Caco-2 (cell line): ENCODE data around the gene CUL3. TPM values are rescaled to one million over a fixed set of nuclear protein-coding genes. Genes with fewer than 3 reads are reported as not detected.

Experiments used
- BruUV-seq: library from RNA; stranded (reverse); fragments of 400-500 nt; replicated peaks from 2 replicates; lab custom pipeline; 2021; lab: Mats Ljungman, UMichigan
- CTCF ChIA-PET: fragments of 300-600 bp; sonication (Branson Sonifier 250); formaldehyde crosslinking; loops from one replicate; lab custom pipeline; 2022; ENCODE audit warnings: antibody characterized with exemption; lab: Charles Lee
- POLR2A ChIA-PET: fragments of 300-600 bp; sonication (Branson Sonifier 250); formaldehyde crosslinking; loops from one replicate; lab custom pipeline; 2022; ENCODE audit warnings: antibody characterized with exemption; lab: Charles Lee
- DNase-seq, 2 experiments: peaks; one replicate each; pipeline versions ENCODE4 v3.0.0 to v3.0.0-alpha.2; 2020 to 2022
- H3K27me3 ChIP-seq: replicated peaks from 2 replicates; pipeline ENCODE4 v1.6.0; 2011; ENCODE audit warnings: low read length; ENCODE audit not compliant: control insufficient read depth, insufficient read depth
- H3K36me3 ChIP-seq: 2 replicates; pipeline ENCODE4 v1.5.1; 2011; ENCODE audit warnings: low read length; ENCODE audit not compliant: control insufficient read depth, insufficient read depth
- H3K4me1 ChIP-seq: fragments of 250-450 bp; sonication (Bioruptor Pico); 2 replicates; pipeline ENCODE4 v1.5.1; 2020; ENCODE audit warnings: mild to moderate bottlenecking
- H3K4me3 ChIP-seq: 2 replicates; pipeline ENCODE4 v1.5.1; 2011; ENCODE audit warnings: low read depth, mild to moderate bottlenecking, control low read depth, low read length
- H3K9me3 ChIP-seq: fragments of 250-450 bp; sonication (Bioruptor Pico); 2 replicates; pipeline ENCODE4 v1.5.1; 2020; ENCODE audit warnings: mild to moderate bottlenecking, moderate library complexity
- H3K27ac Mint-ChIP-seq: one replicate; pipeline ENCODE4 v1.8.0; 2022; ENCODE audit warnings: mixed read lengths; ENCODE audit not compliant: unreplicated experiment
- H3K27me3 Mint-ChIP-seq: one replicate; pipeline ENCODE4 v1.8.0; 2022; ENCODE audit warnings: mixed read lengths; ENCODE audit not compliant: insufficient read depth, unreplicated experiment
- H3K36me3 Mint-ChIP-seq: one replicate; pipeline ENCODE4 v1.8.0; 2022; ENCODE audit warnings: mild to moderate bottlenecking, mixed read lengths; ENCODE audit not compliant: insufficient read depth, unreplicated experiment
- H3K4me1 Mint-ChIP-seq: one replicate; pipeline ENCODE4 v1.8.0; 2022; ENCODE audit warnings: low read depth, mixed read lengths; ENCODE audit not compliant: unreplicated experiment
- H3K4me3 Mint-ChIP-seq: one replicate; pipeline ENCODE4 v1.8.0; 2022; ENCODE audit warnings: mild to moderate bottlenecking, moderate library complexity, mixed read lengths; ENCODE audit not compliant: unreplicated experiment
- H3K9me3 Mint-ChIP-seq: one replicate; pipeline ENCODE4 v1.8.0; 2022; ENCODE audit warnings: mixed read lengths; ENCODE audit not compliant: unreplicated experiment
- CTCF ChIP-seq, 2 experiments: fragments of 200-600 bp in 1 of 2; IDR thresholded peaks; 1 replicate in 1 of 2; 2 replicates in 1 of 2; pipeline versions ENCODE4 v1.5.1 to v1.8.0; 2011 to 2022; ENCODE audit warnings: antibody characterized with exemption in 1 of 2, control low read depth in 1 of 2, inconsistent platforms in 1 of 2, low read depth in 1 of 2, low read length in 1 of 2, mild to moderate bottlenecking in 1 of 2, moderate library complexity in 1 of 2; ENCODE audit not compliant: insufficient read depth in 1 of 2, severe bottlenecking in 1 of 2, unreplicated experiment in 1 of 2
- intact Hi-C: fragments of 100-400 bp; cut with micrococcal nuclease; formaldehyde crosslinking; loops from one replicate; pipeline ENCODE4 v1.10.0; 2022; ENCODE audit not compliant: unreplicated experiment
- total RNA-seq: library from RNA; stranded (reverse); gene quantifications from 2 replicates; pipeline ENCODE4 v1.2.3, GENCODE V29; 2022

Gene CUL3
- total RNA-seq, 1 experiment from 2014 or later = 66.3 TPM

DNA sequence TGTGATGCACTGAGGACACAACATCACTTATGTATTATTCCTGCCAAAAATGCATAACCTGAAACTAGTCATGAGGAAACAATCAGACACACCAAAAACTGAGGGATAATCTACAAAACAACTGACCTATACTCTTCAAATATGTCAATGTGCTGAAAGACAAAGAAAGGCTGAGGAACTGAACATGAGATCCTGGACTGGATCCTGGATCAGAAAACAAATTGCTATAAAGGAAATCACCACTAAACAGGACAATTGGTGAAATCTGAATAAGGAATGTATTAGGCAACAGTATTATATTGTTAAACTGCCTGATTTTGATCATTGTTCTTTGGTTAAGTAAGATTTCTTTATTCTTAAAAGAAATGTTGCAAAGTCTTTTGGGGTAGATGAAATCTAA, 28.8 kb downstream of the CUL3 start:
- no TSS peak for BruUV-seq
- CTCF ChIA-PET = no interaction called here
- TF ChIP-seq CTCF (IDR thresholded peaks at IDR 0.05; ENCODE audit: insufficient read depth in 1 of 2, low read depth in 1 of 2, low read length in 1 of 2, severe bottlenecking in 1 of 2, unreplicated experiment in 1 of 2) = no peak
- Histone ChIP-seq H3K27me3 (no peaks in the 10 kb centered on the region), H3K9me3 (no peaks in the 10 kb centered on the region), H3K36me3 (no peaks in the 10 kb centered on the region), H3K4me3 (no peak overlapping the region), H3K4me1 (no peaks in the 10 kb centered on the region)
- DNase-seq = no peak
- Mint-ChIP-seq H3K27ac (no peak overlapping the region), H3K27me3 (no peaks in the 10 kb centered on the region), H3K4me3 (no peak overlapping the region), H3K36me3 (peaks cover 8% of the 10 kb centered on the region), H3K9me3 (no peaks in the 10 kb centered on the region), H3K4me1 (no peaks in the 10 kb centered on the region)
- intact Hi-C loops = no loop called here
- POLR2A ChIA-PET = no interaction called here

DNA sequence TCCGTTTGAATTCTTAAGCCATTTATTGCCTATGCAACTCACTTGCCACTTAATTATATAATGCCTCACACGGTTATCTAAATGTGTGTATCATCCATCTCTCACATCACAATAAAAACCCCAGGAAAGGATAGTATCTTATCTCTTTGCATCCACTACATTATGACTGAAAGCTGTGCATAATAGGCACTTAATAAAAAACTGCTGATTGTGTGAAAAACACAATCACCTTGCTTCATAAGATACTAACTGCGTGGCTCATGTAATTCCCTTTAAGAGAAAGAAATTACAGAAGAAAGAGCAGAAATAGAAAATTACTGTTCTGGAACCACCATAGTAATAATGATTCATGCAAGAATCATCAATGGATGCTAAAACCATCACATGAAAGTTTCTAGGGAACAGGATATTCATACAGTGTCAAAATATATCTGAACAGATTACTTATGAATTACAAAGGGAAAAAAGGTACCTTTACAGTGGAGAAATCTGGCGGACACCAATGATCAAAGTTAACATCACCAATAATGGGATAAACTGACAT, 29.3 kb downstream of the CUL3 start:
- H3K4me3 Mint-ChIP-seq = no peak overlapping the region
- H3K27ac Mint-ChIP-seq = no peak overlapping the region
- Histone ChIP-seq H3K9me3 (no peaks in the 10 kb centered on the region), H3K36me3 (no peaks in the 10 kb centered on the region), H3K4me3 (no peak overlapping the region), H3K4me1 (no peaks in the 10 kb centered on the region), H3K27me3 (no peaks in the 10 kb centered on the region)
- intact Hi-C loops = no loop called here
- CTCF ChIA-PET = no interaction called here
- POLR2A ChIA-PET = no interaction called here
- peaks cover 8% of the 10 kb centered on the region for H3K36me3 Mint-ChIP-seq
- TF ChIP-seq CTCF (IDR thresholded peaks at IDR 0.05; ENCODE audit: insufficient read depth in 1 of 2, low read depth in 1 of 2, low read length in 1 of 2, severe bottlenecking in 1 of 2, unreplicated experiment in 1 of 2) = no peak
- H3K4me1 Mint-ChIP-seq = no peaks in the 10 kb centered on the region
- no peaks in the 10 kb centered on the region for H3K27me3 Mint-ChIP-seq
- no peak for DNase-seq
- BruUV-seq = no TSS peak
- no peaks in the 10 kb centered on the region for H3K9me3 Mint-ChIP-seq

DNA sequence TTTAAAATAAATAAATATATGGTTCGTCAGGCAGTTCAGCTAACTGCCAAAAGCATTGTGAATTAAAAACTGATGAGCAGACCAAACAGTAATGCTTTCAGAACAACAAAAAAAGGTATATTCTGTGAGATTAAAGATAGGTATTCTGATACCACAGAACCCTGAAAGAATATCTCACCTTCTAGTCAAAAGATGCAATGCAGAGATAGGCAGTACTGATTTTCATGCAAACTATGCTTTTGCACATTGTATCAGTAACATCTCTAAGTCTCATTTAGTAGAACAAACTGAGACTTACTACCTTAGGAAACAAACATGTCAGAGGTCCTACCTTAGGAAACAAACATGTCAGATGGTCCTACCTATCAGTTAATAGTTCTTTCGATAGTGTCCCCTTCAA, 32.4 kb downstream of the CUL3 start:
- intact Hi-C loops = no loop called here
- Mint-ChIP-seq H3K36me3 (no peaks in the 10 kb centered on the region), H3K9me3 (no peaks in the 10 kb centered on the region), H3K27me3 (no peaks in the 10 kb centered on the region), H3K4me3 (no peak overlapping the region), H3K4me1 (no peaks in the 10 kb centered on the region), H3K27ac (no peak overlapping the region)
- ChIA-PET POLR2A (no interaction called here), CTCF (no interaction called here)
- H3K27me3 ChIP-seq = no peaks in the 10 kb centered on the region
- H3K4me1 ChIP-seq = no peaks in the 10 kb centered on the region
- no peak for DNase-seq
- BruUV-seq = no TSS peak
- no peak for TF ChIP-seq CTCF (IDR thresholded peaks at IDR 0.05; ENCODE audit: insufficient read depth in 1 of 2, low read depth in 1 of 2, low read length in 1 of 2, severe bottlenecking in 1 of 2, unreplicated experiment in 1 of 2)
- H3K9me3 ChIP-seq = no peaks in the 10 kb centered on the region
- no peak overlapping the region for H3K4me3 ChIP-seq
- no peaks in the 10 kb centered on the region for H3K36me3 ChIP-seq
